Stimulated activated CD4-positive, alpha-beta T cell treated with anti-CD3 and anti-CD28 coated beads, Interleukin-2, amount 100 ng/mL, for 4 hours (primary cell): ENCODE measurements around the gene EXOC6B.

Source experiments
- DNase-seq: peaks from one replicate; pipeline ENCODE4 v3.0.0-alpha.2; 2020; ENCODE audit warnings: low read depth

Gene EXOC6B

GRCh38 chr2:72361521-72361920 lies 464.3 kb downstream of the EXOC6B start:
- no peak for DNase-seq

- DNase-seq, result no peak
Observed at GRCh38 chr2:72361042-72361441, 464.8 kb downstream of the EXOC6B start.

- no peak for DNase-seq
Observed at GRCh38 chr2:72350852-72351251, 475.0 kb downstream of the EXOC6B start.

- no peak for DNase-seq
Observed at GRCh38 chr2:72349016-72349415, 476.8 kb downstream of the EXOC6B start.

- no peak for DNase-seq
Observed at GRCh38 chr2:72347081-72347480, 478.8 kb downstream of the EXOC6B start.

GRCh38 chr2:72341639-72342038 lies 484.2 kb downstream of the EXOC6B start:
- no peak for DNase-seq

GRCh38 chr2:72340665-72341064 lies 485.2 kb downstream of the EXOC6B start:
- no peak for DNase-seq

GRCh38 chr2:72338076-72338475 lies 487.8 kb downstream of the EXOC6B start:
- DNase-seq, result no peak

GRCh38 chr2:72332720-72333119 lies 493.1 kb downstream of the EXOC6B start:
- no peak for DNase-seq

- no peak for DNase-seq
Observed at GRCh38 chr2:72330652-72331051, 495.2 kb downstream of the EXOC6B start.

- DNase-seq, result no peak
Observed at GRCh38 chr2:72326759-72327158, 499.1 kb downstream of the EXOC6B start.

- no peak for DNase-seq
Observed at GRCh38 chr2:72325592-72326422, 500.0 kb downstream of the EXOC6B start.

- DNase-seq, result no peak
Observed at GRCh38 chr2:72316774-72317173, 509.1 kb downstream of the EXOC6B start.

GRCh38 chr2:72300147-72300684 lies 525.6 kb downstream of the EXOC6B start:
- no peak for DNase-seq

- no peak for DNase-seq
Observed at GRCh38 chr2:72293620-72294019, 532.2 kb downstream of the EXOC6B start.

- no peak for DNase-seq
Observed at GRCh38 chr2:72292433-72292832, 533.4 kb downstream of the EXOC6B start.

- DNase-seq, result no peak
Observed at GRCh38 chr2:72291059-72291458, 534.8 kb downstream of the EXOC6B start.

- DNase-seq, result no peak
Observed at GRCh38 chr2:72289736-72290135, 536.1 kb downstream of the EXOC6B start.

GRCh38 chr2:72289283-72289682 lies 536.5 kb downstream of the EXOC6B start:
- no peak for DNase-seq

- no peak for DNase-seq
Observed at GRCh38 chr2:72278046-72278445, 547.8 kb downstream of the EXOC6B start.

GRCh38 chr2:72276876-72277275 lies 549.0 kb downstream of the EXOC6B start:
- DNase-seq, result no peak

GRCh38 chr2:72276356-72276755 lies 549.5 kb downstream of the EXOC6B start:
- no peak for DNase-seq

GRCh38 chr2:72275084-72275483 lies 550.7 kb downstream of the EXOC6B start:
- no peak for DNase-seq

- DNase-seq, result no peak
Observed at GRCh38 chr2:72274380-72274797, 551.4 kb downstream of the EXOC6B start.
